Ammon's horn (tissue), 1 donor: Measurements from ENCODE around the gene TRIM8.

Experiments used
- DNase-seq: peaks from one replicate; pipeline ENCODE4 v3.0.0-alpha.2; 2016; ENCODE audit warnings: low spot score

TRIM8 gene, protein sequence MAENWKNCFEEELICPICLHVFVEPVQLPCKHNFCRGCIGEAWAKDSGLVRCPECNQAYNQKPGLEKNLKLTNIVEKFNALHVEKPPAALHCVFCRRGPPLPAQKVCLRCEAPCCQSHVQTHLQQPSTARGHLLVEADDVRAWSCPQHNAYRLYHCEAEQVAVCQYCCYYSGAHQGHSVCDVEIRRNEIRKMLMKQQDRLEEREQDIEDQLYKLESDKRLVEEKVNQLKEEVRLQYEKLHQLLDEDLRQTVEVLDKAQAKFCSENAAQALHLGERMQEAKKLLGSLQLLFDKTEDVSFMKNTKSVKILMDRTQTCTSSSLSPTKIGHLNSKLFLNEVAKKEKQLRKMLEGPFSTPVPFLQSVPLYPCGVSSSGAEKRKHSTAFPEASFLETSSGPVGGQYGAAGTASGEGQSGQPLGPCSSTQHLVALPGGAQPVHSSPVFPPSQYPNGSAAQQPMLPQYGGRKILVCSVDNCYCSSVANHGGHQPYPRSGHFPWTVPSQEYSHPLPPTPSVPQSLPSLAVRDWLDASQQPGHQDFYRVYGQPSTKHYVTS

DNA sequence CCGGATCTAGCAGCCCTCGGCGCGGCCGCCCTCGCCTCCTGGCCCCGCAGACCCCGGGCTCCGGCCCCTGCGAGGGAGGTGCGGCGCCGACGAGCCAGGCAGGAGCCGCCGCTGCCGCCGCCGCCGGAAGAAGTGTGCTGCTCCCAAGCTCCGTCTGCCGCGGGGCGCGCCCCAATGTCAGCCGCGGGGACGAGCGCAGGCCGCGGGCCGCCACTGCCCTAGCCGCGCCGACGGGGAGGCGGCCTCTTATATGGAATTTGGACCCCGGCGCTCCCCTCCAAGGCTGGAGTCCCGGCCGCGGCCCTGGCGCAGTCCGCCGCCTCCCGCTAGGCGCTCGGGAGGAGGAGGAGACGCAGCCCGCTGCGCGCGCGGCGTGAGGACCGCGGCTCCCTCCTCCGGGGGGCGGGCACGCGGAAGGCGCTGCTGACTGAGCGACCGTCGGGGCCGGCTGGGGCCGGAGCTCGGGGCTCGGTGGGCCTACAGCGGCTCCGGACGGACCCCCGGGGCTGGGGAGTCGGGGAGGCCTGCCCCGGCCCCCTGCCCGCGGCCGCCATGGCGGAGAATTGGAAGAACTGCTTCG, at the start of gene TRIM8:
Gene TRIM8, plus strand, starts transcription at position 414 of the 580 bp plus-strand sequence. Its CDS starts 139 bp downstream, at position 553.
- DNase-seq = peak; percentile 59

DNA sequence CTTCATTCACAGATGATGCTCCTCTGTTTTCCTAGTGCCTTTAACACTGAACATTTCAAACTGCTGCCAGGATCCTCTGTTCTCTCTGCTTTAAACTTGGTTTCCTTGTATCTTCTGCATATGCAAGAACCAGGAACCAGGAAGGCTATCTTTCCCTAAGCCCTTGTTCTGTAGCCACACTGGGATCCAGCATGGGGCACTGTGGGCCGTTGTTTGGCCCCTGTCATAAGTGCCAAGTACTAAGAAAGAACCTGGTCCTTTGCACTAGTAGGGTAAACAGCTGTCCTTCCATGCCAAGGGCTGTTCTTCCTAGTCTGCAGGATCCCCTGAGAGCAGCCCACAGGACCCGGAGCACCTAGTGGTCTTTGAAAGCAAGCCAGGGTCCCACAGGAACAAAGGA, 49.0 kb upstream of the TRIM8 start:
- DNase-seq = peak; percentile 66

- no peak for DNase-seq
These were observed 48.4 kb upstream of the TRIM8 start for GRCh38 chr10:102595897-102596296.

GRCh38 chr10:102596506-102596971, 47.7 kb upstream of the TRIM8 start:
- peak; percentile 64 for DNase-seq

DNA sequence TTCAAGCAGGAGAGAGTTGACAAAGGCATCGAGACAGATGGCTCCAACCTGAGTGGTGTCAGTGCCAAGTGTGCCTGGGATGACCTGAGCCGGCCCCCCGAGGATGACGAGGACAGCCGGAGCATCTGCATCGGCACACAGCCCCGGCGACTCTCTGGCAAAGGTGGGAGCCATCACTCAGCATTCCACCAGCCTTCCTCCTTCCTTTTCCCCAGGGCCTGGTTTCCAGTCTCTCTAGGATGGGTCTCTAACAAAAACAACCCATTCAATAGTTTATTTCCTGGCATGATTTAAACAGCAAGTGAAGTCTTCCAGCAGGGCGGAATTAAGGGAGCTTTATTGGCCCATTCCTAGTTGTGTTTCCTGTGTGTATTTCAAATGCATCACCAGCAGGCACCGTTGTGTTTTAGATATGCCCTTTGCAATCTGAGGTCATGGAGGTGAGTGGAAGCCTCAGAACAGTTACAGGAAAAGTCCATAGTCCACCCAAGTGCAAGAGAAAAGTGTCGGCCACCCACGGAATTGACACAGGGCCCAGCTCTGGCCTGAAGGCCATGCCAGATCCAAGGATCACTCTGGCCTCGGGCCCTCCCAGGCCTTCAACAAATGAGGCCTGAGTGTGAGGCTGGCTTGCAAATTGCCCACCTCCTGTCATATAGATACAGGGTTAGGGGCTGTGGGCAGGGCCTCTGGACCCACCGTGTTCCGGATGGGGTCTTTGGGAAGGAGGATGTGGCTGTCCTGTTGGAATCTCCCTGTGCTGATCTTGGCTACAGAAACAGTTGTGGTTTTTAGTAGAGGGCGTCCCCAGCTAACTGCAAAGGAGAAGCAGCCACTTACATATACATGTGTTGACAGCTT, 46.9 kb upstream of the TRIM8 start:
- no peak for DNase-seq

GRCh38 chr10:102598243-102598642, 46.0 kb upstream of the TRIM8 start:
- DNase-seq = no peak

- DNase-seq = no peak
These were observed 44.5 kb upstream of the TRIM8 start for GRCh38 chr10:102599565-102600327.

GRCh38 chr10:102600816-102601215, 43.5 kb upstream of the TRIM8 start:
- no peak for DNase-seq

DNA sequence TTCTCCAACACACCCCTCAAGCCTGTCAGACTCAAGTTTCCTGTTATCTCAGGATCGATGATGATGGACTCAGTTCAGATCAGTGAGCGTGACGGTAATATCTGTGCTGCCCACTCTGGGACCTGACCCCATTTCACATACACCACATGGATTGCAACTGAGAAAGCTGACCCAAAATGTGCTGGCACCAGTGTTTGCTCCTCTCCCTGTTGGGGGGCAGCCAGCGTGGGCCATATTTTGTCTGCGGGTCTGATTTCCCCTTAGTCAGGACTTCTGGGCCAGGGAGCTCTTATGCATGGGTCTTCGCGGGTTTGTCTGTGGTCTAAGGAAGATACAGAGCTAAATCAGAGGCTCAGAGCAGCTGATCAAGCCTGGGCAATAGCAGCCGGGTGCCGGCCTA, 42.6 kb upstream of the TRIM8 start:
- no peak for DNase-seq

- DNase-seq = no peak
These were observed 41.8 kb upstream of the TRIM8 start for GRCh38 chr10:102602272-102603045.

- DNase-seq = no peak
These were observed 40.3 kb upstream of the TRIM8 start for GRCh38 chr10:102603946-102604345.

GRCh38 chr10:102604439-102604841, 39.8 kb upstream of the TRIM8 start:
- DNase-seq = no peak

DNA sequence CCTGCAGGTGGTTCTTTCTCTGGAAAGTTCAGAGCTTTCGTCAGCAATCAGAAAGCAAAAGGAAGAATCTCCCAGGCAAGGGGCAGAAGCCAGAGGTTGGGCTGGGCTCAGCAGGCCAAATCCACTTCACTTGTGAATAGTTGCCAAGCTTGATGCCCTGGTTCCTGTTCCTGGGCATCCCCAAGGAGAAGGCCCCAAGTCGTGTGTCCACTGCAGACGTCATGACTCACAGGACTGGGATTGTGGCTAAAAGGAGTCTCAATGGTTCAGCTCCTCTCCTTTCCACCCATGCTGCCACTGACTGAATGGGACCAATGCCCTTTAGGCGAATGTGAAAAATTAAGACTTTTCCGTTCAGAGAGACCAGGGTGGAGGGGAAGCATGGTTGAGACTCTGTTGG, 38.6 kb upstream of the TRIM8 start:
- DNase-seq = no peak

DNA sequence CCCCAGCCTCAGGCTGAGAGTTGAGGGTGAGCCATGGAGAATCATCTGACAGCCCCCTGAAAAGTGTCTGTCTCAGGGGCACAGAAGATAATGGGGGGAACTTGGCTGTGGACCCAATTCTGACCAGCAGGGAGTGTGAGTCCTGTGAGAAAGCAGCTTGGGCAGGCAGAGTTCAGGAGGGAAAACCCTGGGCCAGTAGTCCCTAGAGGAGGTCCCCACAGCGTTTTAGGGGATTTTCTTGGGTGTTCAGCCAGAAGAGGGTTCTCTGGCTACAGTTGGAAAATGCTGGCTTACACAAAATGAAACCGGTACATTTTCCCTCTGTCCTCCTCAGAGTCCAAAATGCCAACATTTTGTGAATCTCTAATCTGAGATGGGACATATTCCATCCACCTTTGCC, 35.8 kb upstream of the TRIM8 start:
- DNase-seq = no peak

- DNase-seq = no peak
These were observed 33.8 kb upstream of the TRIM8 start for GRCh38 chr10:102610441-102610887.

DNA sequence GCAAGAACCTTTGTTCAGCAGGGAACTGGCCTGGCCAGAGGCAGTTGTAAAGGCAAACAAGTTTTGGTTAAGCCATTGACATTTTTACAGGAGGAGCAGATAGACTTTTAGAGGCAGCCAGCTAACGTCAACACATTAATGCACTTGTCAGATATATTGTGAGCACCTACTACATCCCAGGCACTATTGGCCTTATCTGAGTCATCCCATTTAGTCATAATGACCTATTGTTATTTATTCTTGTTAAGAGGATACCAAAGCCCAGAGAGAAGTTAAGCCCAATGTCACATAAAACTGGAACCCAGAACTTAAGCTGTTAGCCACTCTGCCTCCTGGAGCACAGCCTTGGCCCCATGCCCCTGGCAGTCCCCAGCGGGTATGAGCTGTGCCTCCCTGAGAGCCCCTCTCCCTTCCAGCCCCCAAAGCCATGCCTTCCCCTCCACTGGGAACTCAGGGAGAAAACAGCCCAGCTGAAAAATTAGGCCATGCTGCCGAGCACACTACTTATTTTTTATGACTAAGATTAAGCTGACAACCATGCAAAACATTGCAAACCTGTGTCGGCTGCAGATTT, 32.7 kb upstream of the TRIM8 start:
- no peak for DNase-seq

- DNase-seq = no peak
These were observed 31.4 kb upstream of the TRIM8 start for GRCh38 chr10:102612964-102613275.

DNA sequence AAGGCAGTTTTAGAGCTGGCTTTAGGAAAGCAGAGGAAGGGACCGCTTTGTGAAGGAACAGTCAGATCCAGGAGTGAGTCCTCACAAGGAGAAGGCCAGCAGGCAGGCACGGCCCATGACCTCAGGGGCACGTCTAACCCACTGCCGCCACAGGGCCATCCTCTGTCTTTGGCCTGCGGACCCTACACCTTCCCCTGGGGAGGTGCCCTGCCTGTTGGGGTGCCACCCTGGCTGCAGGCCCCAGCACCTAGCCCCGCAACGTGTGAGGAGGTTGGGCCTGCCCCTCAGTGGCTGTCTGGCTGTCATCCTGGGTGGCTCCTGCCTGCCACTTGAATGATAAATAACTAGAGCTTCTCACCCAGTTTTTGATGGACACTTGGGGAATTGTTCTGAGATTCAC, 31.0 kb upstream of the TRIM8 start:
- no peak for DNase-seq

DNA sequence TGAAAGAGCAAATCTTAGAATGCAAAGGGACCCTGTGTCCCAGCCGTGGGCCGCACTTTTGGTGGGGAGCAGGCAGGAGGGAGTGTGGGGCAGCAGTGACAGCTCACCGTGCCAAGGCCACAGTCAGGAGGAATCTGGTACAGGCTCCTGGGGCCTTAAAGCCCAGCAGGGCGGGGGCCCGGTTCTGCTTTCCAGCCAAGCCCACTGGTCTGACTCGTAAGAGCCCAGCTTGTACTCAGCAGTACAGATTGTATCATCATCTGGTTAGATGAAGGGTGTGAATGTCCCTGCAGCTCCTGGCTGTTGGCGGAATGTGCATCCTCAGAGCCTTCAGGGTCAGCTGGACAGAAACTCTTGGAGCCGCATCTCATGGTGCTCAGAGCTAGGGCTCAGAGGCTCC, 30.5 kb upstream of the TRIM8 start:
- DNase-seq = no peak

DNA sequence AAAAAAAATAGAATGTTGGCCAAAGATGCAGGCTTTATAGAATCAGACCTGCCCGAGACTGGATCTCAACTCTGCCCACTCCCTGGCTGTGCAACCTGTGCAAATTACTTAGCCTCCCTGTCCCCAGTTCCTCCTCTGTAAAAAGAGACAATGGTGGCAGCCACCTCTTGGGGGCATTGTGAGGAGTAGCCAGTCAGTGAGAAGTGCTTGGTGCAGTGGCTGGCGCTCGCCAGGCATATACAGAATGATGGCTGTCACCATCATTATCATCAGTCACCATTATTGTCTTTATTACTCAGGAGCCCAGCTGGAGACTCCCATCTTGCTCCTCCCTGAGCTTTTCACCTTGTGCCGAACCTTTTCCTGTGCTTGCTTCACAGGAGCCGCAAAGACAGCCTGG, 29.4 kb upstream of the TRIM8 start:
- no peak for DNase-seq

- no peak for DNase-seq
These were observed 28.9 kb upstream of the TRIM8 start for GRCh38 chr10:102615361-102615760.
